ENCODE measurements around the gene GABRG3. TPM values are rescaled to one million over a fixed set of nuclear protein-coding genes. Genes with fewer than 3 reads are reported as not detected.

GABRG3 gene
- total and polyA plus RNA-seq, 10 of the 15 experiments (the other 5 are each of a cell fraction or from before 2014, with no cell fraction given) = 0.15 TPM; not detected in 9

DNA sequence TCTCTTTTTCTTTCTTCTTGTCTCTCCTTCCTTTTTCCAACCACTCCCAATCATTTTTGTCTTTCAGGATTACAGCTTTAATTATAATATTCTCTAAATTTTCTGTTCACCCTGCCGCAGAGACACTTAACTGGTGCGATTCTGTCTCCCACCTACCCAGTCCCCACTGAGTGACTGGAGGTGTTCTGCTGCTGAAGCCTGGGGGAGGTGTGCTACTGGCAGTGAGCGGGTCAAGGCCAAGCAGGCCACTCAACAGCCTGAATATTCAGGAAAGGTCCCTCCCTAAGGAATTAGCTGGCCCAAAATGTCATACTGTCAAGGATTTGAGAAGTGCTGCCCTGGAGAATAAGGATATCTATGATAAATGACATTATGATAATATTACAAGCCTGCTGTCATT is 126.5 kb downstream of the GABRG3 start (continued):
- TF ChIP-seq, protein P1, sequence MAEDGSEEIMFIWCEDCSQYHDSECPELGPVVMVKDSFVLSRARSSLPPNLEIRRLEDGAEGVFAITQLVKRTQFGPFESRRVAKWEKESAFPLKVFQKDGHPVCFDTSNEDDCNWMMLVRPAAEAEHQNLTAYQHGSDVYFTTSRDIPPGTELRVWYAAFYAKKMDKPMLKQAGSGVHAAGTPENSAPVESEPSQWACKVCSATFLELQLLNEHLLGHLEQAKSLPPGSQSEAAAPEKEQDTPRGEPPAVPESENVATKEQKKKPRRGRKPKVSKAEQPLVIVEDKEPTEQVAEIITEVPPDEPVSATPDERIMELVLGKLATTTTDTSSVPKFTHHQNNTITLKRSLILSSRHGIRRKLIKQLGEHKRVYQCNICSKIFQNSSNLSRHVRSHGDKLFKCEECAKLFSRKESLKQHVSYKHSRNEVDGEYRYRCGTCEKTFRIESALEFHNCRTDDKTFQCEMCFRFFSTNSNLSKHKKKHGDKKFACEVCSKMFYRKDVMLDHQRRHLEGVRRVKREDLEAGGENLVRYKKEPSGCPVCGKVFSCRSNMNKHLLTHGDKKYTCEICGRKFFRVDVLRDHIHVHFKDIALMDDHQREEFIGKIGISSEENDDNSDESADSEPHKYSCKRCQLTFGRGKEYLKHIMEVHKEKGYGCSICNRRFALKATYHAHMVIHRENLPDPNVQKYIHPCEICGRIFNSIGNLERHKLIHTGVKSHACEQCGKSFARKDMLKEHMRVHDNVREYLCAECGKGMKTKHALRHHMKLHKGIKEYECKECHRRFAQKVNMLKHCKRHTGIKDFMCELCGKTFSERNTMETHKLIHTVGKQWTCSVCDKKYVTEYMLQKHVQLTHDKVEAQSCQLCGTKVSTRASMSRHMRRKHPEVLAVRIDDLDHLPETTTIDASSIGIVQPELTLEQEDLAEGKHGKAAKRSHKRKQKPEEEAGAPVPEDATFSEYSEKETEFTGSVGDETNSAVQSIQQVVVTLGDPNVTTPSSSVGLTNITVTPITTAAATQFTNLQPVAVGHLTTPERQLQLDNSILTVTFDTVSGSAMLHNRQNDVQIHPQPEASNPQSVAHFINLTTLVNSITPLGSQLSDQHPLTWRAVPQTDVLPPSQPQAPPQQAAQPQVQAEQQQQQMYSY (CRISPR knock-in tag; IDR thresholded peaks at IDR 0.05) = no peak

DNA sequence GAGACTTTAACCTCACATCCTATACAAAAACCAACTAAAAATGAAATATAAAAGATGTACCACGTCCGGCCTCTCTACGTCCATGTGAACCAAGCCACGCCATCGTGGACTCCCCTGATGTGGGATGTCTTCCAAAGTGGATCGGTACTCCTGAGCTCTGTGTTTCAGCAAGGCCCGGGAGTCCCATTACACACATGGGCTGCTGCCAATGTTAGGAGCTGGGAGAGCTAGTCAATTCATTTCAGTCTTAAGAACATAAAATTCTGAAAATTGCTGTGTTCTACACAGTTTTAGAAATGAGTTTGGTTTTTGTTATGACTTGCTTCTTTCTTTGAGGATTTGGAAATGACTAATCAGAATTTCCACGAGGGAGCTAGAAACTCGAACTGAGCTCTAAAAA is 131.0 kb downstream of the GABRG3 start:
- RAD21 ChIA-PET (ENCODE audit: unreplicated experiment) = no interaction called here
- no peak for DNase-seq (ENCODE audit: low read depth, low spot score)
- in situ Hi-C loops (cut with MboI) = loop anchor here (5.0 kb wide), 1 partner anchor 50 kb away; no protein-coding TSS in a partner anchor
- intact Hi-C loops (cut with micrococcal nuclease; ENCODE audit: unreplicated experiment) = no loop called here
- Histone ChIP-seq H3K27ac (ENCODE audit: control insufficient read depth, insufficient read depth) (no peak overlapping the region), H3K4me1 (ENCODE audit: control insufficient read depth, insufficient read depth, low read length) (no peaks in the 10 kb centered on the region), H3K9me3 (replicated peaks; ENCODE audit: control insufficient read depth, insufficient read depth, low read length) (no peaks in the 10 kb centered on the region), H3K27me3 (replicated peaks in 1 of 2; ENCODE audit: control insufficient read depth in 2 of 2, insufficient read depth in 2 of 2, low read length in 1 of 2) (no peaks in the 10 kb centered on the region), H2AFZ (ENCODE audit: control insufficient read depth, low read depth, low read length) (no peak overlapping the region), H4K20me1 (ENCODE audit: control insufficient read depth, insufficient read depth) (no peaks in the 10 kb centered on the region), H3K79me2 (ENCODE audit: control insufficient read depth, insufficient read depth, low read length) (no peaks in the 10 kb centered on the region), H3K4me3 (no peak overlapping the region), H3K36me3 (ENCODE audit: control insufficient read depth in 2 of 2, insufficient read depth in 2 of 2, low read length in 1 of 2) (no peaks in the 10 kb centered on the region), H3K9ac (ENCODE audit: control insufficient read depth, insufficient read depth, low read length) (no peak overlapping the region), H3K4me2 (ENCODE audit: control insufficient read depth, insufficient read depth) (no peak overlapping the region)
- 21% methylated on average over 9 of the region's 9 CpGs for WGBS (ENCODE audit: insufficient coverage, insufficient replicate concordance, low lambda C conversion rate, missing lambda C conversion rate)
- ATAC-seq = no peak
- POLR2A ChIA-PET = no interaction called here
- BruUV-seq (replicated peaks) = no TSS peak
- TF ChIP-seq HCFC1 (IDR thresholded peaks at IDR 0.05; ENCODE audit: low read length) (no peak), RAD21 (IDR thresholded peaks at IDR 0.05; ENCODE audit: insufficient read depth, low read depth, low read length) (no peak), HDAC6 (IDR thresholded peaks at IDR 0.05; ENCODE audit: unreplicated experiment) (no peak), SRF (IDR thresholded peaks at IDR 0.05; ENCODE audit: low read depth in 2 of 2, low read length in 2 of 2) (no peak)
- TF ChIP-seq, protein P2, sequence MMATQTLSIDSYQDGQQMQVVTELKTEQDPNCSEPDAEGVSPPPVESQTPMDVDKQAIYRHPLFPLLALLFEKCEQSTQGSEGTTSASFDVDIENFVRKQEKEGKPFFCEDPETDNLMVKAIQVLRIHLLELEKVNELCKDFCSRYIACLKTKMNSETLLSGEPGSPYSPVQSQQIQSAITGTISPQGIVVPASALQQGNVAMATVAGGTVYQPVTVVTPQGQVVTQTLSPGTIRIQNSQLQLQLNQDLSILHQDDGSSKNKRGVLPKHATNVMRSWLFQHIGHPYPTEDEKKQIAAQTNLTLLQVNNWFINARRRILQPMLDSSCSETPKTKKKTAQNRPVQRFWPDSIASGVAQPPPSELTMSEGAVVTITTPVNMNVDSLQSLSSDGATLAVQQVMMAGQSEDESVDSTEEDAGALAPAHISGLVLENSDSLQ (IDR thresholded peaks at IDR 0.05) = no peak
- FAIRE-seq = no peak
- SMC1A ChIA-PET (ENCODE audit: uncharacterized antibody, unreplicated experiment) = interaction anchor here (1.1 kb wide), 1 partner anchor 91 kb away, joined by 3 read pairs; no protein-coding TSS in a partner anchor
- CTCF ChIA-PET = no interaction called here
